HG03135 (cell line): ENCODE data around the gene SEC22C.

ENCODE experiments used
- ATAC-seq: cut with Tn5 transposase; IDR thresholded peaks from one replicate; pipeline ENCODE4 v1.9.1; 2021; ENCODE audit warnings: mild to moderate bottlenecking, moderate library complexity; ENCODE audit not compliant: unreplicated experiment

SEC22C gene

DNA sequence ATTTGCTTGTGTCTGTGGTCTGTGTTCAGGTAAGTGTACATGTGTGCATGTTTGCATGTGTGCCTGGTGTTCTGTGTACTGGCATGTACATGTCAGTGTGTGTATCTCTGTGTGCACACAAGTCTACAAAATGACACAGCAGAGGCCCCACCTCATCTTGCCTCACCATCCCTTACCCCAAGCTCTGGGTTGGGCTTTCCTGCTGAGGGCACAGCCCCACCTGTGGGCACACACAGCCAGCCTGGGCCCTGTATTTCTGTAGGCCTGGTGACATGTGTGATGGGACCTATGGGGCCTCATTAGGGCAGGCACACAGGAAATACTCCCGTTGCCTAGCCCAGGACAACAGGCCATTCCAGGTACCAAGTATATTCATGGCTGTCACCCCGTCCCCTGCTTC lies 65.8 kb downstream of the SEC22C start:
- no peak for ATAC-seq

GRCh38 chr3:42515391-42515916 lies 66.3 kb downstream of the SEC22C start:
- no peak for ATAC-seq

GRCh38 chr3:42514876-42515275 lies 66.9 kb downstream of the SEC22C start:
- no peak for ATAC-seq

GRCh38 chr3:42513521-42513920 lies 68.2 kb downstream of the SEC22C start:
- ATAC-seq, result no peak

- ATAC-seq, result no peak
Measured at GRCh38 chr3:42513121-42513520, 68.6 kb downstream of the SEC22C start.

- ATAC-seq, result no peak
Measured at GRCh38 chr3:42511736-42512135, 70.0 kb downstream of the SEC22C start.

GRCh38 chr3:42511201-42511600 lies 70.6 kb downstream of the SEC22C start:
- no peak for ATAC-seq

GRCh38 chr3:42510325-42510724 lies 71.4 kb downstream of the SEC22C start:
- ATAC-seq, result no peak

DNA sequence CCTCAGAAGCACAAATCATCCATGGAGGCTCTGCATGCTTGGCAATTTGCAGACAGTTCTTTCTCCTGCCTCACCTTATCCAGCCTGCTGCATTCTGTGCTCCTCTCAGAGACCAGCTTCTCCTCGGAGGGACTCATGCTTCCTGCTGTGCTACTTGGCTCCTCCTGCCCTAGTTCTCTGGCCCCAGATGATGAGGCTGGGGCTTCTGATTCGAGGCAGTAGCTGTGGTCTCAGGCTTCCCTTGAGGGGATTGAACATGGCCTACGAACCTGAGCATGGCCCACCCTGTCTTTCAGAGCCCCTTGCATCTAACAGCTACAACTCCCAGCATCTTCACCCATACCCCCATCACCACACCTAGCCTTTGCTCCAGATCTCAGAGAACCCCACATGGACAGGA lies 72.7 kb downstream of the SEC22C start:
- no peak for ATAC-seq

- no peak for ATAC-seq
Measured at GRCh38 chr3:42508562-42508961, 73.2 kb downstream of the SEC22C start.

GRCh38 chr3:42507761-42508335 lies 73.9 kb downstream of the SEC22C start:
- no peak for ATAC-seq

GRCh38 chr3:42507252-42507651 lies 74.5 kb downstream of the SEC22C start:
- no peak for ATAC-seq

- no peak for ATAC-seq
Measured at GRCh38 chr3:42505849-42506410, 75.8 kb downstream of the SEC22C start.

- ATAC-seq, result no peak
Measured at GRCh38 chr3:42505128-42505848, 76.5 kb downstream of the SEC22C start.

GRCh38 chr3:42504334-42505127 lies 77.2 kb downstream of the SEC22C start:
- no peak for ATAC-seq

- no peak for ATAC-seq
Measured at GRCh38 chr3:42503957-42504333, 77.8 kb downstream of the SEC22C start.

DNA sequence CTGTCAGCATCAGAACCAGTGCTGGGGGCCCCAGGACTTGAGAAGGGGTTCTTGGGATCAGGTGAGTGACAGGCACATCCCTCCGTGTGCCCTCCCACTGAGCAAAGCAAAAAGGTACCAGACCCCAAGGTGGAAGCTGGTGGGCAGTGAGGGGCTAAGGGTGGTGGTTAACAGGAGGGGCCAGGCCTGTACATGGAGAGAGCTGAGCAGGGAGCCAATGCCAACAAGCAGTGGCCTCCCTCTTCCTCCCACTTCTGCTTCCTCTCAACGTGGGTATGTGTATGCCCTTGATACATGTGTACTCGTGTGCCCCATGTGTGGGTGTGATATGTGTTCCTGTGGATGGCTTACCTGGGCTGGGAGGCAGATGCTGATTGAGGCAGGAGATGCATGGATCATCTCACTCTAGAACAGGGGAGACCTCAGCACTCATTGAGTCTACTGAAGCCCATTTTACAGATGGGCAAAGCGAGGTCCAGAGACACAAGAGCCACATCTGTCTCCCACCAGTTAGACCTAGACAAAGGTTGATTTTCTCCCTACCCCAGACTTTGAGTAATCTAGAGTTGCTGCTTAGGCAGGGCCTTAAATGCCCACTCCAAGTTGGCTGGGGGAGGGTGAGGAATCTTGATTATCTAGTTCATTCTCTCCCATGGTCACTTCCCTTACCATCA lies 78.4 kb downstream of the SEC22C start:
- no peak for ATAC-seq

GRCh38 chr3:42502429-42503250 lies 79.1 kb downstream of the SEC22C start, which contains the start of gene VIPR1:
VIPR1 (plus strand) TSS chr3:42502643; CDS start chr3:42502736, 93 bp downstream.
- ATAC-seq, result peak; percentile 93

DNA sequence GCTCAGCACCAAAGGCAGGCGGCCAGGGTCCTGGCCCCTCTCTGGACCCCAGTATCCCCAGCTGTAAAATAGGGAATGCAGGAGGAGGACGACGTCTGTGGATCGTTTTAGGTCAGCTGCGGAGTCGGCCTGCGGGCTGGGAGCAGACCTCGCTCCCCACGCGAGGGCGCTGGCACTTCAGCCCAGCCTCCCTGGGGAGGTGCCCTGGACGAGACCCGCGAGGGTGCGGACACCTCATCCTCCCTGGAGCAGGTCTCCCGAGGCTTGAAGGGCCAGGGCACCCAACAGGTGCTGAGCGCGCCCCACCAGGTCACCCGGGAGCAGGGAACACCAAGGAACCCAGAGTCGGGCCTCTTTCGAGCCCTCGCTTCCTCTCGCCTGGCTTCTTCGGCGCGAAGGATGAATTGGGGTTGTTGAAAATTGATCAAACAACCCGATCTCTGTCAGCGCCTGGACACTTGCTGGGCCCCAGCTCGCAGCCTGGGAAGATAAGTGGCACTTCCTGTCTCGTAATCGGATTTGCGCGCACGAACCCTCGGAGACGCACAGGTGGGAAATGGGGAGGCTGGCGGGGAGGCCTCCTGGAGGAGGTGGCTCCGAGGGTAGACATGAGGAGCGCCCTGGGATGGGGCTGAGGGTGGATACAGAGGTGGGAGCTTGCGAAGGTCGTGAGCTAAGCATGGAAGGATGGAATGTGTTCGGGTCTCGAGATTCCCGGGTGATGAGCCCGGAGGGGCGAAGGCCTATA lies 79.9 kb downstream of the SEC22C start:
- peak; percentile 23 for ATAC-seq
